Choroid plexus epithelial cell (primary cell): ENCODE data around the gene ATXN7L1.

Experiments
- DNase-seq: peaks from one replicate; pipeline ENCODE4 v3.0.0-alpha.2; 2010; ENCODE audit warnings: low read depth
- H3K4me3 ChIP-seq: 2 replicates; pipeline ENCODE4 v1.5.1; 2011; ENCODE audit warnings: low read depth, mild to moderate bottlenecking, control low read depth, low read length, moderate library complexity
- TF ChIP-seq, protein P1 (sequence below): conservative IDR thresholded peaks from 2 replicates; pipeline ENCODE4 v1.5.1; 2011; ENCODE audit warnings: low read depth, mild to moderate bottlenecking, control low read depth, inconsistent platforms, low read length, moderate library complexity

ATXN7L1 gene

GRCh38 chr7:105768898-105769507 is 107.4 kb downstream of the ATXN7L1 start:
- TF ChIP-seq, protein P1, sequence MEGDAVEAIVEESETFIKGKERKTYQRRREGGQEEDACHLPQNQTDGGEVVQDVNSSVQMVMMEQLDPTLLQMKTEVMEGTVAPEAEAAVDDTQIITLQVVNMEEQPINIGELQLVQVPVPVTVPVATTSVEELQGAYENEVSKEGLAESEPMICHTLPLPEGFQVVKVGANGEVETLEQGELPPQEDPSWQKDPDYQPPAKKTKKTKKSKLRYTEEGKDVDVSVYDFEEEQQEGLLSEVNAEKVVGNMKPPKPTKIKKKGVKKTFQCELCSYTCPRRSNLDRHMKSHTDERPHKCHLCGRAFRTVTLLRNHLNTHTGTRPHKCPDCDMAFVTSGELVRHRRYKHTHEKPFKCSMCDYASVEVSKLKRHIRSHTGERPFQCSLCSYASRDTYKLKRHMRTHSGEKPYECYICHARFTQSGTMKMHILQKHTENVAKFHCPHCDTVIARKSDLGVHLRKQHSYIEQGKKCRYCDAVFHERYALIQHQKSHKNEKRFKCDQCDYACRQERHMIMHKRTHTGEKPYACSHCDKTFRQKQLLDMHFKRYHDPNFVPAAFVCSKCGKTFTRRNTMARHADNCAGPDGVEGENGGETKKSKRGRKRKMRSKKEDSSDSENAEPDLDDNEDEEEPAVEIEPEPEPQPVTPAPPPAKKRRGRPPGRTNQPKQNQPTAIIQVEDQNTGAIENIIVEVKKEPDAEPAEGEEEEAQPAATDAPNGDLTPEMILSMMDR, result no peak
- no peak for DNase-seq
- no peak overlapping the region for H3K4me3 ChIP-seq

DNA sequence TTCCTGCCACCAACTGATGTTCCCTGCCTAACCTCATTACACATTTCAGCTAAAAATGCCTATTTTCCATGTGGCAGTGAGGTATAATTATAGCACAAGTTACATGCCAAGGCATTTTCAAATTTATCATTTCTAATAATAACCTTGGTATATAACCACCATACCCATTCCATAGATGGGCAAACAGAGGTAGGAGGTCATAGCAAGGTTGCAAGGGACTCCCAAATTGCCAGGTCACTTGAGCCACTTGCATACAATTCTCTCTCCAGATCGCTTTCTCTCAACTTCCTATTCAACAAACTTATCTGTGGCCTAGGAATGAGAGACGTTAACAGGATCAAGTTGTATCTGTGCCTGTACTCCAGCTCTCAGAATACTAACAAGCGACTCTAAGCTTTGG is 108.3 kb downstream of the ATXN7L1 start:
- no peak overlapping the region for H3K4me3 ChIP-seq
- no peak for DNase-seq
- TF ChIP-seq, protein P1, result no peak

DNA sequence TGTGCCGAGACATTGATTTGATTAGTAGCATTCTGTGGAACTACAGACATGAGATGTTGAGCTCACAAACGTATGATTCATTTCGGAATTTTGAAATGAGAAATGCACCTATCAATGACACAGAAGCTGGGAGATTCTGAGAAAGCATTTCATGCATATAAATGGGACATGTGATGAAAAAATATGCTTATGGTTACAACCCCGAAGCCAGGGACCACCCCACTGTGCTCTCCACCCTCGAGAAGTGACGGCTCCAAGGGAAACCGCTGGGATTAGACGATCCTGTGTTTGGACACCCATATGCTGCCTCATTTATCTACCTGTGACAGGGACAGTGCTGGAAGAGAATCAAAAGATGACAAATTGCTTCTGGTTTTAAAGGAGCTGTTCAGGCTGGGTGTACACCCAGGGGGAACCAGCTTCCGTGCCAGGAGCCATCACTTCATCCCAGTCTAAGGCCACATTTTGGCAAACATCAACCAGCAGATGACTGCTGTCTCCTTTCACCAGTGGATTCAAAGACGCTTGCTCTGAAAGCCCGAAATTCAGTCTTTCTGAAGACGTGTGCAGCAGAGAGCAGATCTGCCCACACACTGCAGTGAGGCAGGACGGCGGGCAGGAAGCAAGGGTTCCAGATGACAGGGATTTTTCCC is 109.9 kb downstream of the ATXN7L1 start:
- H3K4me3 ChIP-seq, result no peak overlapping the region
- DNase-seq, result no peak

DNA sequence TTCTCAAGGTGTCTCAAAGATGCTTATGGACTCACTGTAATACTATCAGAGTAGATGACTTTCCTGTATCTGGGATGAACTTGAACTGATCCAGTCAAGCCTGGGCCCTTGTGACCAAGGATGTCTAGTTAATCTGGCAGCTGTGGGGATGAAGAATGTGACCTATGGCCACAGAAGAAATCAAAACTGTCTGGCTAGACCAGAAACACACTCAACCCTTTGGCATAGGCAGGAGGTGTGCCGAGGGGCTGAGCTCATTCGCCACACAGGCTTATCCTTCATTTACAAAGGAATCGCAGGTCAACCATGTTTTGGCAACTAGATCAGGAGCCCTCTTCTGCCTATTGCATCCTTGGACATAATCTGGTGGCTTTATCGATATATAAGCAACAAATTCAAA is 110.6 kb downstream of the ATXN7L1 start:
- DNase-seq, result peak; percentile 7
- no peak overlapping the region for H3K4me3 ChIP-seq
- TF ChIP-seq, protein P1, result no peak

More for the DNA sequence above, 109.9 kb downstream of the ATXN7L1 start:
- TF ChIP-seq, protein P1, result no peak

DNA sequence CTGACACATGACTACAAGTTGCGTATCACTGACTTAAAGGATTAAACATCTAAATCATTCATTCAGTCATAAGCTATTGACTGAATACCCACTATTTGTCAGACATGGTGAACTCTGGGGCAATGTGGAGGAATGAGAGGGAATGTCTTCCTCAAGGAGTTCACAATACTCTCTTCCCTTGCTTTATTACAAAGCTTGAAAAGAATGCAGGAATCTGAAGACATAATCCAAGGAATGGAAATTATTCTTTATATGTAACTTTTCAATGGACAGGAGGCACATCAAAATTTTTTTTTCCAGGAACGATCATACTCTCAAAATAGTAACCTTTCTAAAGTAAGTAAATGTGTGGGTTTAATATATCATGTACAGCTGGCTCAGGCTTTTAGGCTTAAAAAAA is 111.9 kb downstream of the ATXN7L1 start:
- DNase-seq, result no peak
- TF ChIP-seq, protein P1, result no peak
- H3K4me3 ChIP-seq, result no peak overlapping the region

DNA sequence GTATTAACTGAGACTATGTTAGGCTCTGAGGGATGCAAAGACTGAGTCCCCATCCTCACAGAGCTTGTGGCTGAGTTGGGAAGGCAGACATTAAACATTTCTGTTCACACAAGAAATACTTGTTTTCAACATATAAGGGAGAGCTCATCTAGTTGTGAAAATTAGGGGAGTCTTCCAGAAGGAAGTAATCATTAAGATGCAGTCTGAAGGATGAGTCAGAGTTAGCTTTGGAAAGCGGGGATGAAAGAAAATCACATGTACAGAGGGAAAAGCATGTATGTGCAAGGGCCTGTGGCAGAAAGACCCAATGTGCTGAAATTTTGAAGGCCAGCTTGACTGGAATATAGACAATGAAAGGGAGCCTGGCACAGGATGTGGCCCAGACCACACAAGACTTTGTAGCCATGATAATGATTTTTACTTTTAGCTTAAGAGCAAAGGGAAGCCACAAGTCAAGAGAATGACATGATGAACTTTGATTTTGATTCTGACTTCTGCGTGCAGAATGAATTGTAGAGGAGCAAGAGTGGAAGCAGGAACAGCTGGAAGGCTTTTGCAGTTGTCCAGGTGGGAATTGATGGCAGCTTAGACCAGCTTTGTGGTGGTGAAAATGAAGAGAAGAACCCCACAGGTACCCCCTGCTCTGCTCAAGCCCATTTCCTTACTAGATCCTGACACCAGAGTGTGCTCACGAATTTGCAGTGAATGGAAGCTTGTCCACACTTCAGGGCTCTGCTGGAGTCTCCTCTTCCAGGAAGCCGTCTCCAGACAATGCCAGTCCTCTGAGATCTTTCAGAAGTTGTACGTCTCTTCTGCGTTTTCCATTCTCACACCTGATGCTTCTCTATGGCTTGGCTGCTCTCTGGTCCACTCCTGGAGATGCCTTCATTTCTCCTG is 115.6 kb downstream of the ATXN7L1 start:
- TF ChIP-seq, protein P1, result no peak
- no peak overlapping the region for H3K4me3 ChIP-seq
- no peak for DNase-seq
